Loucy (cell line): ENCODE data around the gene TADA3.

Experiments used
- H2AFZ ChIP-seq: fragments of 200-600 bp; sonication (generic); 2 replicates; pipeline ENCODE4 v1.6.0; 2016; ENCODE audit warnings: antibody characterized with exemption, mild to moderate bottlenecking, low read length, moderate library complexity
- H3F3A ChIP-seq: fragments of 200-600 bp; 2 replicates; pipeline ENCODE4 v1.6.0; 2016; ENCODE audit warnings: antibody characterized with exemption, low read depth, mild to moderate bottlenecking
- H3K27me3 ChIP-seq: fragments of 200-600 bp; sonication (generic); 2 replicates; pipeline ENCODE4 v1.6.1; 2014; ENCODE audit warnings: low read length, mild to moderate bottlenecking; ENCODE audit not compliant: insufficient read depth, poor library complexity, severe bottlenecking
- H3K36me3 ChIP-seq: fragments of 200-600 bp; sonication (generic); 2 replicates; pipeline ENCODE4 v1.6.1; 2016; ENCODE audit warnings: low read length; ENCODE audit not compliant: insufficient read depth
- H3K4me1 ChIP-seq: fragments of 200-600 bp; sonication (generic); 2 replicates; pipeline ENCODE4 v1.5.1; 2014; ENCODE audit warnings: low read length, mild to moderate bottlenecking; ENCODE audit not compliant: insufficient read depth, poor library complexity, severe bottlenecking
- H3K4me2 ChIP-seq: fragments of 200-600 bp; sonication (generic); 2 replicates; pipeline ENCODE4 v1.6.0; 2014; ENCODE audit warnings: antibody characterized with exemption, low read length, low read depth, mild to moderate bottlenecking; ENCODE audit not compliant: poor library complexity, severe bottlenecking
- H3K4me3 ChIP-seq: fragments of 200-600 bp; sonication (generic); 2 replicates; pipeline ENCODE4 v1.5.1; 2014; ENCODE audit warnings: low read length, mild to moderate bottlenecking, mixed read lengths; ENCODE audit not compliant: poor library complexity, severe bottlenecking
- H3K79me2 ChIP-seq: fragments of 200-600 bp; sonication (generic); 2 replicates; pipeline ENCODE4 v1.6.1; 2014; ENCODE audit warnings: low read length; ENCODE audit not compliant: insufficient read depth
- H3K9ac ChIP-seq: fragments of 200-600 bp; sonication (generic); 2 replicates; pipeline ENCODE4 v1.6.0; 2014; ENCODE audit warnings: mild to moderate bottlenecking, low read depth, low read length, moderate library complexity; ENCODE audit not compliant: poor library complexity, severe bottlenecking
- H3K9me2 ChIP-seq: fragments of 200-600 bp; sonication (generic); replicated peaks from 2 replicates; pipeline ENCODE4 v1.6.1; 2016; ENCODE audit warnings: low read depth, low read length, mixed read lengths
- H3K9me3 ChIP-seq: fragments of 200-600 bp; sonication (generic); 2 replicates; pipeline ENCODE4 v1.6.1; 2014; ENCODE audit warnings: mild to moderate bottlenecking, antibody characterized with exemption, low read length, low read depth; ENCODE audit not compliant: insufficient read depth
- H4K20me1 ChIP-seq: fragments of 200-600 bp; sonication (generic); 2 replicates; pipeline ENCODE4 v1.6.0; 2014; ENCODE audit warnings: antibody characterized with exemption, low read length, mild to moderate bottlenecking; ENCODE audit not compliant: insufficient read depth, poor library complexity, severe bottlenecking
- CTCF ChIP-seq: fragments of 200-600 bp; sonication (generic); conservative IDR thresholded peaks from 2 replicates; pipeline ENCODE4 v1.5.1; 2014; ENCODE audit warnings: mild to moderate bottlenecking, antibody characterized with exemption, low read length
- EZH2phosphoT487 ChIP-seq: fragments of 200-600 bp; IDR thresholded peaks from 2 replicates; pipeline ENCODE4 v1.6.1; 2018; ENCODE audit warnings: antibody characterized with exemption, mild to moderate bottlenecking, moderate library complexity, borderline replicate concordance

Gene TADA3

GRCh38 chr3:9731206-9732079 lies 60.8 kb downstream of the TADA3 start, which contains the start of gene BRPF1:
BRPF1 (plus strand) TSS chr3:9731735; CDS start chr3:9734141, 2,406 bp downstream.
- peak within 1 kb of the TSS; percentile 91 for H3K4me3 ChIP-seq

GRCh38 chr3:9730657-9731205 lies 61.5 kb downstream of the TADA3 start:
- H3F3A ChIP-seq: peaks cover 7% of the 10 kb centered on the region; the same call in 1 of the 2 replicates
- H3K79me2 ChIP-seq: peaks cover 46% of the 10 kb centered on the region
- no peaks in the 10 kb centered on the region for H3K9me3 ChIP-seq
- peak overlapping the region; percentile 98 for H3K9ac ChIP-seq
- H4K20me1 ChIP-seq: peaks cover 41% of the 10 kb centered on the region
- H3K27me3 ChIP-seq: peaks cover 6% of the 10 kb centered on the region
- peak overlapping the region; percentile 96 for H2AFZ ChIP-seq
- no peaks in the 10 kb centered on the region for H3K9me2 ChIP-seq
- peak overlapping the region; percentile 73 for H3K4me2 ChIP-seq
- H3K4me3 ChIP-seq: peak overlapping the region; percentile 91
- TF ChIP-seq EZH2phosphoT487 (no peak), CTCF (no peak)
- H3K36me3 ChIP-seq: peaks cover 16% of the 10 kb centered on the region
- H3K4me1 ChIP-seq: peaks cover 57% of the 10 kb centered on the region

More at GRCh38 chr3:9731206-9732079, 60.8 kb downstream of the TADA3 start, which contains the start of gene BRPF1:
- Histone ChIP-seq H3K4me1 (peaks cover 62% of the 10 kb centered on the region), H3F3A (peaks cover 7% of the 10 kb centered on the region; the same call in 1 of the 2 replicates), H3K4me2 (peak within 1 kb of the TSS; percentile 97), H3K27me3 (peaks cover 6% of the 10 kb centered on the region), H3K36me3 (peaks cover 18% of the 10 kb centered on the region), H3K9me3 (no peaks in the 10 kb centered on the region), H4K20me1 (peaks cover 45% of the 10 kb centered on the region), H3K9ac (peak within 1 kb of the TSS; percentile 98), H2AFZ (peak within 1 kb of the TSS; percentile 96), H3K79me2 (peaks cover 53% of the 10 kb centered on the region), H3K9me2 (no peaks in the 10 kb centered on the region)
- TF ChIP-seq CTCF: no peak
- no peak for TF ChIP-seq EZH2phosphoT487
